GM20000 (cell line): ENCODE data around the gene TRIM10.

Source experiments
- DNase-seq: peaks from one replicate; pipeline ENCODE4 v3.0.0; 2012; ENCODE audit warnings: low spot score
- TF ChIP-seq, protein P1 (sequence below): IDR thresholded peaks from 2 replicates; pipeline ENCODE4 v1.5.1; 2012; ENCODE audit warnings: mild to moderate bottlenecking, control low read depth; ENCODE audit errors: extremely low read depth, missing control alignments

Gene TRIM10

DNA sequence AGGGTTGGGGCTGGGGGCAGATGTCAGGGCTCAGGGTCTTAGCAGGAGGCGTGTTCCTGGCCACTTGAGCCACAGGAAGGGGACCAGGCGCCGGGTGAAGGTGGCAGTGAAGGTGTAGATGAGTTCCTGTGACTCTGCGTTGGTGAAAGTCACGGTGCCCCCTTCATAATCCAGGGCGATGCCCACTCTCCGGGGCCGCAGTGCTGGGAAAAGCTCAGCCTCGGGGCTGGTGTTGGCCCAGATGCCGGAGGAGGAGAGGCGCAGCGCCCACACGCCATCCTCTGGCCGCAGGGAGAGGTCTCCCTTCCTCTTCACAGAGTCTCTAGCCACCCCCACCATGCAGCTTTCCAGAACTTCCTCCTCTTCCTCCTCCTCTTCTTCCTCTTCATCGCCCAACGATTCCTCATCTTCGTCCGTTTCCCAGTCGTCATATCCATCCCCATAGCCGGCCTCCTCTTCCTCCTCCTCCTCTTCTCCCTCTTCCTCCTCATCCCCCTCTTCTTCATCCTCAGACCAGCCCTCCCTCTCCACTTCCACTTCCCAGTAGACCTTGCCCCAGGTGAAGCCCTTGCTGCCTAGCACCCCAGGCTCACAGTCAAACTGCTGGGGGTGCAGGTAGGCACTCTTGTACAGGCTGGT lies 25.0 kb upstream of the TRIM10 start:
- DNase-seq = no peak
- TF ChIP-seq, protein P1, sequence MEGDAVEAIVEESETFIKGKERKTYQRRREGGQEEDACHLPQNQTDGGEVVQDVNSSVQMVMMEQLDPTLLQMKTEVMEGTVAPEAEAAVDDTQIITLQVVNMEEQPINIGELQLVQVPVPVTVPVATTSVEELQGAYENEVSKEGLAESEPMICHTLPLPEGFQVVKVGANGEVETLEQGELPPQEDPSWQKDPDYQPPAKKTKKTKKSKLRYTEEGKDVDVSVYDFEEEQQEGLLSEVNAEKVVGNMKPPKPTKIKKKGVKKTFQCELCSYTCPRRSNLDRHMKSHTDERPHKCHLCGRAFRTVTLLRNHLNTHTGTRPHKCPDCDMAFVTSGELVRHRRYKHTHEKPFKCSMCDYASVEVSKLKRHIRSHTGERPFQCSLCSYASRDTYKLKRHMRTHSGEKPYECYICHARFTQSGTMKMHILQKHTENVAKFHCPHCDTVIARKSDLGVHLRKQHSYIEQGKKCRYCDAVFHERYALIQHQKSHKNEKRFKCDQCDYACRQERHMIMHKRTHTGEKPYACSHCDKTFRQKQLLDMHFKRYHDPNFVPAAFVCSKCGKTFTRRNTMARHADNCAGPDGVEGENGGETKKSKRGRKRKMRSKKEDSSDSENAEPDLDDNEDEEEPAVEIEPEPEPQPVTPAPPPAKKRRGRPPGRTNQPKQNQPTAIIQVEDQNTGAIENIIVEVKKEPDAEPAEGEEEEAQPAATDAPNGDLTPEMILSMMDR = no peak

DNA sequence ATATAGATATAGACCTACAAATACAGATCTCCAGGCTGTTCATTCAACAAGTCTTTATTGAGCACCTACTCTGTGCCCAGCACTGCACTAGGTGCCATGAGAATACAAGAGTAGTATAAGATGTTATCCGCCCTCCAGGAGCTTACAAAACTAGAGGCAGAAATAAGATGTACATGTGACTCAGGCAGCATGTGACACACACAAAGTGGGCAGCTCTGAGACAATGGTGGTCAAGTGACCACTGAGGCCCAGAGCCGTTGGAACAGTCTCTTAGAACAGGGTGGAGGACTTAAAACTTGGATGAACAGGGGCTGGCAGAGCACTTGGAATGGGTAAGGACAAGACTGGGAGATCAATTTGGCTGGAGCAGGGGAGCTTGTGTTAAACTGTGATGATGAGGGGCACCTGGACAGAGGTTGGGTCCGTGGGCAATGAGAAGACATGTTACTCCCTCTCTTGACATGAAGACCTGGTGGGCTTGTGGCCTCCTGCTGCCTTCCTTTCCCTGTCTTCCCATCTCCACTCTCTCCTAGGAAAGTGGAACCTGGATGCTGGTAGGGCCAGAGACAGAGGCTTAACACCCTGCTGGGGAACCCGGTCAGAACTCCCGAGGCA lies 23.5 kb upstream of the TRIM10 start:
- TF ChIP-seq, protein P1 = no peak
- no peak for DNase-seq

DNA sequence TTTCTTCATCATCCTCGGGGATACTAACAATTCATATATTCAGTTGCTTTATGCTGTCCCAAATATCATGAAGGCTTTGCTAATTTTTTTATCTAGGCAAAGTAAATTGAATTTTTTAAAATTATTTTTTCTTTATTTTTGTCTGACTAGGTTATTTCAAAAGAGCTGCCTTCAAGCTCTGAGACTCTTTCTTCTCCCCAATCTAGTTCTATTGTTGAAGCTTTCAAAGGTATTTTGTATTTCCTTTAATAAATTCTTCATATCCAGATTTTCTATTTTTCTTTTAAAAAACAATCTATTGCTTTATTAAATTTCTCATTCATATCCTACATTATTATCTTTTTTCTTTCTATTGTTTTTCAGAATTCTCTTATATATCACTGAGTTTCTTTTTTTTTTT lies 19.1 kb upstream of the TRIM10 start:
- DNase-seq = no peak
- TF ChIP-seq, protein P1 = no peak

DNA sequence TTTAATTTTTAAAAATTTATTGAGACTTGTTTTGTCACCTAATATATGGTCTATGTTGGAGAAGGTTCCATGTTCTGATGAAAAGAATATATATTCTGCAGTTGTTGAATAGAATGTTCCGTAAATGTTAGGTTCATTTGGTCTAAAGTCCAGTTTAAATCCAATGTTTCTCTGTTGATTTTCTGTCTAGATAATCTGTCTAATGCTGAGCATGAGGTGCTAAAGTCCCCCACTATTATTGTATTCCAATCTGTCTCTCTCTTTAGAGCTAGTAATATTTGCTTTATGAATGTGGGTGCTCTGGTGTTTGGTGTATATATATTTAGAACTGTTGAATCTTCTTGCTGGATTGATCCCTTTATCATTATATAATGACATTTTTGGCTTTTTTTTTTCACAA lies 17.8 kb upstream of the TRIM10 start:
- no peak for DNase-seq
- TF ChIP-seq, protein P1 = no peak

DNA sequence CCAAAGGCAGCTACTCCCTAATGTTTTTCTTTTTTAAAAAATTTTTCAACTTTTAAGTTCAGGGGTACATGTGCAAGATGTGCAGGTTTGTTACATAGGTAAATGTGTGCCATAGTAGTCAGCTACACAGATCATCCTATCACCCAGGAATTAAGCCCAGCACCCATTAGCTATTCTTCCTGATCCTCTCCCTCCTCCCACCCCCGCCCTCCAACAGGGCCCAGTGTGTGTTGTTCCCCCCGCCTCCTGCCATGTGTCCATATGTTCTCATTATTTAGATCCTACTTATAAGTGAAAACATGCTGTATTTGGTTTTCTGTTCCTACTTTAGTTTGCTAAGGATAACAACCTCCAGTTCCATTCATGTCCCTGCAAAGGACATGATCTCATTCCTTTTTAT lies 14.8 kb upstream of the TRIM10 start:
- DNase-seq = no peak
- TF ChIP-seq, protein P1 = no peak

DNA sequence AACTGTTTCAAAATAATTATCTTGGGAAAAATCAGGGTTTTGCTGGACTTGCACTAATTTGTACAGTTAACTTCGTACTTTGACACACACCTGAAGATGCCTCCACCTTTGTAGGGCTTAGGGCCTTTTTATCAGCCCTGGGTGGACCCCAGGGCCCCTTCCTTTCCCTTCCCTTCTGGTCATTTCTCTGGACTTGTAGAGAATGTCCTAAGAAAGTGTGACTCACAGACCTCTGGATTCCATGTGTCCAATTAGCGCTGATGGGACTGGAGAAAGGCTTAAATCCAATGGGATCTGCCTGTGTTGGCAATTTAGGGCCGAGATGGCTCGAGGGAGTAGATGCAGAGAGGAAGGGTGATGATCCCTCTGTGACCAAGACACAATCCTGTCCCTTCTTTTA lies 11.7 kb upstream of the TRIM10 start:
- DNase-seq = no peak

DNA sequence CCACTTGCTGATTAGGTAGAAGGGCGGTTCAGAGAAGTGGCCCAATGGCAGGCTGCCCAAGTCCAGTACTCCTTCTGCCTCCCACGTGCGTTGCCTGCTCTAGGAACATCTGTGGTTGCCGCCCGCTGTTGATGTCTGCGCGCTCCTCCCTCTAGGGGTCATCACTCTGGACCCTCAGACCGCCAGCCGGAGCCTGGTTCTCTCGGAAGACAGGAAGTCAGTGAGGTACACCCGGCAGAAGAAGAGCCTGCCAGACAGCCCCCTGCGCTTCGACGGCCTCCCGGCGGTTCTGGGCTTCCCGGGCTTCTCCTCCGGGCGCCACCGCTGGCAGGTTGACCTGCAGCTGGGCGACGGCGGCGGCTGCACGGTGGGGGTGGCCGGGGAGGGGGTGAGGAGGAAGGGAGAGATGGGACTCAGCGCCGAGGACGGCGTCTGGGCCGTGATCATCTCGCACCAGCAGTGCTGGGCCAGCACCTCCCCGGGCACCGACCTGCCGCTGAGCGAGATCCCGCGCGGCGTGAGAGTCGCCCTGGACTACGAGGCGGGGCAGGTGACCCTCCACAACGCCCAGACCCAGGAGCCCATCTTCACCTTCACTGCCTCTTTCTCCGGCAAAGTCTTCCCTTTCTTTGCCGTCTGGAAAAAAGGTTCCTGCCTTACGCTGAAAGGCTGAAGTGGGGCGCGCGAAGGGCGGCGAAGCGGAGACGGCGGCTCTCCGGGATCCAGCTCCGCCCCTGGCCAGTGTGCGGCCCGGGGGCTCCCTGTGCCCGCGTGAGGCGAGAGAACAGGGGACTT lies 10.9 kb upstream of the TRIM10 start:
- no peak for DNase-seq
- TF ChIP-seq, protein P1 = no peak

More for the DNA sequence above, 11.7 kb upstream of the TRIM10 start:
- TF ChIP-seq, protein P1 = no peak
